HEK293 (cell line): ENCODE results near the gene HTR6.

Source experiments
- CTCF ChIA-PET: fragments of 350-600 bp; formaldehyde crosslinking; extraction: SDS; loops from one replicate; lab custom pipeline; 2021; ENCODE audit warnings: antibody characterized with exemption; lab: Yijun Ruan, JAX
- POLR2A ChIA-PET: fragments of 300-600 bp; formaldehyde crosslinking; extraction: SDS; loops from one replicate; lab custom pipeline; 2020; ENCODE audit warnings: antibody characterized with exemption, inconsistent platforms; lab: Yijun Ruan, JAX
- H3K27ac ChIP-seq: fragments of 200-500 bp; sonication (Bioruptor generic); 2 replicates; pipeline ENCODE4 v1.5.1; 2014; ENCODE audit warnings: low read depth, low read length, control low read depth, inconsistent platforms; ENCODE audit errors: extremely low read depth
- H3K36me3 ChIP-seq, 2 experiments: fragments of 200-500 bp in 1 of 2; sonication (Bioruptor generic) in 1 of 2; 1 replicate in 1 of 2; 2 replicates in 1 of 2; pipeline ENCODE4 v1.5.1; 2014 to 2017; ENCODE audit warnings: inconsistent platforms in 2 of 2, low read length in 2 of 2; ENCODE audit not compliant: control insufficient read depth in 2 of 2, insufficient read depth in 1 of 2
- H3K4me1 ChIP-seq: fragments of 200-500 bp; sonication (Bioruptor generic); 2 replicates; pipeline ENCODE4 v1.5.1; 2014; ENCODE audit warnings: mild to moderate bottlenecking, low read length, inconsistent platforms; ENCODE audit not compliant: control insufficient read depth, insufficient read depth
- H3K4me3 ChIP-seq: 2 replicates; pipeline ENCODE4 v1.5.1; 2011; ENCODE audit warnings: low read depth, mild to moderate bottlenecking, control low read depth, low read length, moderate library complexity
- H3K9me3 ChIP-seq: fragments of 200-500 bp; sonication (Bioruptor generic); 2 replicates; pipeline ENCODE4 v1.5.1; 2014; ENCODE audit warnings: low read depth, low read length, inconsistent platforms; ENCODE audit not compliant: control insufficient read depth, insufficient read depth
- BCL11B ChIP-seq: fragments of 450-650 bp; formaldehyde crosslinking; IDR thresholded peaks from 2 replicates; pipeline ENCODE4 v1.5.1; 2016; ENCODE audit warnings: low read depth, missing biosample characterization, missing genetic modification characterization
- KLF1 ChIP-seq: fragments of 450-650 bp; formaldehyde crosslinking; IDR thresholded peaks from 2 replicates; pipeline ENCODE4 v1.5.1; 2016; ENCODE audit warnings: missing biosample characterization, missing genetic modification characterization
- KLF9 ChIP-seq: fragments of 450-650 bp; formaldehyde crosslinking; IDR thresholded peaks from 2 replicates; pipeline ENCODE4 v1.5.1; 2016; ENCODE audit warnings: missing biosample characterization, missing genetic modification characterization, low read depth
- OSR2 ChIP-seq: fragments of 450-650 bp; formaldehyde crosslinking; IDR thresholded peaks from 2 replicates; pipeline ENCODE4 v1.5.1; 2016; ENCODE audit warnings: missing biosample characterization, missing genetic modification characterization
- PRDM1 ChIP-seq: fragments of 450-650 bp; formaldehyde crosslinking; IDR thresholded peaks from 2 replicates; pipeline ENCODE4; 2016; ENCODE audit warnings: missing biosample characterization, missing genetic modification characterization
- PRDM2 ChIP-seq: fragments of 450-650 bp; formaldehyde crosslinking; IDR thresholded peaks from 2 replicates; pipeline ENCODE4 v1.5.1; 2016; ENCODE audit warnings: missing biosample characterization, missing genetic modification characterization, borderline replicate concordance
- PRDM6 ChIP-seq: fragments of 450-650 bp; formaldehyde crosslinking; IDR thresholded peaks from 2 replicates; pipeline ENCODE4 v1.5.1; 2017; ENCODE audit warnings: missing biosample characterization, missing genetic modification characterization
- SCRT2 ChIP-seq: fragments of 450-650 bp; formaldehyde crosslinking; IDR thresholded peaks from 2 replicates; pipeline ENCODE4 v1.5.1; 2016; ENCODE audit warnings: missing biosample characterization, missing genetic modification characterization
- ZEB2 ChIP-seq: fragments of 450-650 bp; formaldehyde crosslinking; IDR thresholded peaks from 2 replicates; pipeline ENCODE4 v1.5.1; 2016; ENCODE audit warnings: missing biosample characterization, missing genetic modification characterization
- ZIC2 ChIP-seq: fragments of 450-650 bp; formaldehyde crosslinking; IDR thresholded peaks from 2 replicates; pipeline ENCODE4 v1.5.1; 2016; ENCODE audit warnings: missing biosample characterization, missing genetic modification characterization
- ZNF138 ChIP-seq: fragments of 450-650 bp; formaldehyde crosslinking; IDR thresholded peaks from 2 replicates; pipeline ENCODE4 v1.5.1; 2016; ENCODE audit warnings: missing biosample characterization, missing genetic modification characterization, borderline replicate concordance
- ZNF24 ChIP-seq: fragments of 450-650 bp; formaldehyde crosslinking; IDR thresholded peaks from 2 replicates; pipeline ENCODE4 v1.5.1; 2016; ENCODE audit warnings: missing biosample characterization, missing genetic modification characterization
- ZNF26 ChIP-seq: fragments of 450-650 bp; formaldehyde crosslinking; IDR thresholded peaks from 2 replicates; pipeline ENCODE4 v1.5.1; 2016; ENCODE audit warnings: missing biosample characterization, missing genetic modification characterization
- ZNF449 ChIP-seq: fragments of 450-650 bp; formaldehyde crosslinking; IDR thresholded peaks from 2 replicates; pipeline ENCODE4 v1.5.1; 2017; ENCODE audit warnings: missing biosample characterization, mild to moderate bottlenecking, missing genetic modification characterization, moderate library complexity
- ZNF560 ChIP-seq: fragments of 450-650 bp; formaldehyde crosslinking; IDR thresholded peaks from 2 replicates; pipeline ENCODE4 v1.5.1; 2017; ENCODE audit warnings: missing biosample characterization, missing genetic modification characterization, borderline replicate concordance
- ZNF837 ChIP-seq: fragments of 450-650 bp; formaldehyde crosslinking; IDR thresholded peaks from 2 replicates; pipeline ENCODE4 v1.5.1; 2016; ENCODE audit warnings: missing biosample characterization, missing genetic modification characterization

HTR6 gene

GRCh38 chr1:19616489-19616888 is 48.2 kb upstream of the HTR6 start:
- Histone ChIP-seq H3K4me1 (peaks cover 5% of the 10 kb centered on the region; the same call in 1 of the 2 replicates), H3K36me3 (peaks cover 0 to 20% of the 10 kb centered on the region in 2 experiments; a peak in 2 of 3 replicates), H3K27ac (no peak overlapping the region)
- ChIA-PET POLR2A (no interaction called here), CTCF (interaction anchor here (0.6 to 1.6 kb wide), 2 partner anchors 10 to 37 kb away, joined by 3 to 5 read pairs; no protein-coding TSS in a partner anchor)
- TF ChIP-seq ZNF560 (tag by site-specific recombination) (no peak), PRDM6 (peak; percentile 99), ZEB2 (0 out of 2 replicates have a peak, but pooled peaks have one; percentile 24)
- TF ChIP-seq, all 188 proteins: peak for 2
- no peak overlapping the region for H3K4me3 ChIP-seq
- no peaks in the 10 kb centered on the region for H3K9me3 ChIP-seq

- Histone ChIP-seq H3K27ac (no peak overlapping the region), H3K4me3 (no peak overlapping the region), H3K4me1 (peaks cover 5% of the 10 kb centered on the region; the same call in 1 of the 2 replicates), H3K9me3 (no peaks in the 10 kb centered on the region), H3K36me3 (peaks cover 0 to 26% of the 10 kb centered on the region in 2 experiments; a peak in 2 of 3 replicates)
- ChIA-PET CTCF (interaction anchor here (0.6 to 1.6 kb wide), 2 partner anchors 37 to 38 kb away, joined by 5 read pairs; no protein-coding TSS in a partner anchor), POLR2A (interaction anchor here (0.7 kb wide), 1 partner anchor 41 kb away, joined by 3 read pairs; no protein-coding TSS in a partner anchor)
- TF ChIP-seq KLF1 (tag by site-specific recombination) (no peak), PRDM6 (peak; percentile 21; the same call in 1 of the 2 replicates)
Observed at GRCh38 chr1:19617376-19617775, 47.3 kb upstream of the HTR6 start.

GRCh38 chr1:19618428-19618827 is 46.2 kb upstream of the HTR6 start:
- Histone ChIP-seq H3K9me3 (no peaks in the 10 kb centered on the region), H3K4me1 (peaks cover 5% of the 10 kb centered on the region; the same call in 1 of the 2 replicates)
- TF ChIP-seq BCL11B (tag by site-specific recombination), result no peak
- no peak for TF ChIP-seq ZNF138 (tag by site-specific recombination)
- TF ChIP-seq ZNF837, result no peak
- no peak for TF ChIP-seq ZNF26 (tag by site-specific recombination)
- TF ChIP-seq PRDM1 (tag by site-specific recombination), result no peak
- no peak for TF ChIP-seq ZNF449
- no peak for TF ChIP-seq KLF9 (tag by site-specific recombination)
- no peak for TF ChIP-seq OSR2 (tag by site-specific recombination)
- no peak for TF ChIP-seq SCRT2 (tag by site-specific recombination)
- no peak for TF ChIP-seq ZIC2 (tag by site-specific recombination)
- TF ChIP-seq ZNF24 (tag by site-specific recombination), result no peak
- no peak for TF ChIP-seq PRDM2
- TF ChIP-seq, all 188 proteins: peak for 0
- no peak overlapping the region for H3K4me3 ChIP-seq
- ChIA-PET POLR2A (no interaction called here), CTCF (interaction anchor here (0.6 to 1.1 kb wide), 3 partner anchors 22 to 182 kb away, joined by 3 to 5 read pairs (median 3); no protein-coding TSS in a partner anchor)
- peaks cover 0 to 34% of the 10 kb centered on the region in 2 experiments; a peak in 2 of 3 replicates for H3K36me3 ChIP-seq
- no peak overlapping the region for H3K27ac ChIP-seq
